ENCODE data around the gene ST3GAL6. TPM values are rescaled to one million over a fixed set of nuclear protein-coding genes. Genes with fewer than 3 reads are reported as not detected.
"Not testable (repeated sequence)": the region's sequence is repeated elsewhere in the genome, so short reads cannot be mapped to it uniquely, and the experiment has no call there.

Gene ST3GAL6
- total RNA-seq, 4 donors from 2014 or later: 1.6 to 6.6 (median 2.5) TPM

GRCh38 chr3:98824256-98824655 lies 61.1 kb downstream of the ST3GAL6 start:
- no peaks in the 10 kb centered on the region for H3K27me3 ChIP-seq
- H3K4me1 ChIP-seq: no peaks in the 10 kb centered on the region
- H3K27ac ChIP-seq: no peak overlapping the region
- no peak for DNase-seq
- H3K4me3 ChIP-seq: no peak overlapping the region
- H3K36me3 ChIP-seq: no peaks in the 10 kb centered on the region
- TF ChIP-seq, protein P1, sequence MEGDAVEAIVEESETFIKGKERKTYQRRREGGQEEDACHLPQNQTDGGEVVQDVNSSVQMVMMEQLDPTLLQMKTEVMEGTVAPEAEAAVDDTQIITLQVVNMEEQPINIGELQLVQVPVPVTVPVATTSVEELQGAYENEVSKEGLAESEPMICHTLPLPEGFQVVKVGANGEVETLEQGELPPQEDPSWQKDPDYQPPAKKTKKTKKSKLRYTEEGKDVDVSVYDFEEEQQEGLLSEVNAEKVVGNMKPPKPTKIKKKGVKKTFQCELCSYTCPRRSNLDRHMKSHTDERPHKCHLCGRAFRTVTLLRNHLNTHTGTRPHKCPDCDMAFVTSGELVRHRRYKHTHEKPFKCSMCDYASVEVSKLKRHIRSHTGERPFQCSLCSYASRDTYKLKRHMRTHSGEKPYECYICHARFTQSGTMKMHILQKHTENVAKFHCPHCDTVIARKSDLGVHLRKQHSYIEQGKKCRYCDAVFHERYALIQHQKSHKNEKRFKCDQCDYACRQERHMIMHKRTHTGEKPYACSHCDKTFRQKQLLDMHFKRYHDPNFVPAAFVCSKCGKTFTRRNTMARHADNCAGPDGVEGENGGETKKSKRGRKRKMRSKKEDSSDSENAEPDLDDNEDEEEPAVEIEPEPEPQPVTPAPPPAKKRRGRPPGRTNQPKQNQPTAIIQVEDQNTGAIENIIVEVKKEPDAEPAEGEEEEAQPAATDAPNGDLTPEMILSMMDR (IDR thresholded peaks at IDR 0.05): no peak
- TF ChIP-seq POLR2A (IDR thresholded peaks at IDR 0.05): no peak
- H3K9me3 ChIP-seq: no peaks in the 10 kb centered on the region

DNA sequence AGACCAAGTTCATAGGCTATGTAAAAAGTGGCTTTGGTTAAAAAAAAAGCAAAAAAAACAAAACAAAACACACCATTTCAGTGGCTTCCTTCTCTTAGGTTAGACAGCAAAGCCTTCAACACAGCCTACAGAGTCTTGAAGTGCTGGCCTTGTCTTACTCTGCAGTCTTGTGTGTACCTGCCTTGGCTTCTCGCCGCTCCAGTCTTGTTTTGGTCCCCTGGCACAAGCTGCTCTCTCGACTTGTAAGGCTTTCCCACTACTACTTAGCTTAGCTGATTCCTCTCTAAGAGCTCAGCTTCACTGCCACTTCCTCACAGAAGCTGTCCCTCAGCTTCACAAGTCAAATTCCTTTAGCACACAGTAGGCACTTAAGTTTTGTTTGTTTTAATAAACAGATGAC lies 63.0 kb downstream of the ST3GAL6 start:
- no peak for DNase-seq
- Histone ChIP-seq H3K4me3 (no peak overlapping the region), H3K27me3 (no peaks in the 10 kb centered on the region), H3K36me3 (no peaks in the 10 kb centered on the region), H3K4me1 (no peaks in the 10 kb centered on the region), H3K9me3 (peaks cover 0 to 4% (median 0%) of the 10 kb centered on the region in 4 donors), H3K27ac (no peak overlapping the region)
- TF ChIP-seq POLR2A (IDR thresholded peaks at IDR 0.05): no peak
- TF ChIP-seq, protein P1 (IDR thresholded peaks at IDR 0.05): no peak

DNA sequence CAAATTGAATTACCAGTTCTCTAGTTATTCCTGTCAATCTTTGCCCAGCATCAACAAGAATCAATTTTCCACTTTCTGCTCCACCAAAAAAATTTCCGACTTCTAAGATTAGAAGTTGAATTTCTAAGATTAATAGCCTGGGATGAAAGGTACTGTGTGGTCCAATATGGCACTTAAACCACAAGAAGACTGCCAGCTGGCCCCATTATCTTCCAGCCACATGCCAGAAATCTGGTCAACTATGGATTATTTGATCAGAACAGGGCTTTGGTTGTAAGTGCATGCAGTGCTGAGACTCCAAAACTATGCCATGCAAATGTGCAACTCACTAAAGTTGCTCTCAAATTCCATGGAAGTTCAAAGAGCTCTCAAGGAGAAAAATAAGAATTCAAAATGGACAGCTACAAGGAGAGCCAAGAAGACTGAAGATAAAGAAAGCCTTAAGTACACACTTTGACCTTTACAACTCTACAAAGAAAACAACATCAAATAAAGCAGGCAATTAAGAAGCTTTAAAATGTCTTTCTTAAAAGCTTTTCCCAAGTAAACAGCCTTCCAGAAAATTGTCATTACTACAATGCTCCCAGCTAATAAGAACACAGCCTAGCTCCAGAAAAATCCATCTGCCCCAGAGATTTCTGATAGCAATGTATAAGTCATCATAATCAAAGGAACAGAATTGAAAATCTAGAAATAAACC lies 64.2 kb downstream of the ST3GAL6 start:
- Histone ChIP-seq H3K4me3 (no peak overlapping the region), H3K27ac (no peak overlapping the region), H3K27me3 (no peaks in the 10 kb centered on the region), H3K4me1 (no peaks in the 10 kb centered on the region), H3K9me3 (peaks cover 0 to 4% (median 0%) of the 10 kb centered on the region in 4 donors), H3K36me3 (no peaks in the 10 kb centered on the region)
- TF ChIP-seq, protein P1 (IDR thresholded peaks at IDR 0.05): no peak
- TF ChIP-seq POLR2A (IDR thresholded peaks at IDR 0.05): no peak
- DNase-seq: no peak

DNA sequence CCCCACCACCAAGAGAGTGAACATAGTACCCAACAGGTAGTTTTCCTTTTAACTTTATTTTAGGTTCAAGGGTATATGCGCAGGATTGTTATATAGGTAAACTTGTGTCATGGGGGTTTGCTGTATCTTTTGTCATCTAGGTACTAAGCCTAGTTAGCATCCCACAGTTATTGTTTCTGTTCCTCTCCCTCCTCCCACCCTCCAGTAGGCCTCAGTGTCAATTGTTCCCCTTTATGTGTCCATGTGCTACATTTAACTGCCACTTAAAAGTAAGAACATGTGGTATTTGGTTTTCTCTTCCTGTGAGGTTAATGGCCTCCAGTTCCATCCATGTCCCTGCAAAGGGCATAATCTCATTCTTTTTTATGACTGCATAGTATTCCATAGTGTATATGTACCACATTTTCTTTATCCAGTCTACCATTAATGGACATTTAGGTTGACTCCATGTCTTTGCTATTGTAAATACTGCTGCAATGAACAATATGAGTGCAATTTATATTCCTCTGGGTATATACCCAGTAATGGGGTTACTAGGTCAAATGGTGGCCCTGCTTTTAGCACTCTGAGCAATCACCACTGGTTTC lies 66.2 kb downstream of the ST3GAL6 start:
- Histone ChIP-seq H3K4me1 (no peaks in the 10 kb centered on the region), H3K36me3 (no peaks in the 10 kb centered on the region), H3K9me3 (peaks cover 0 to 4% (median 0%) of the 10 kb centered on the region in 4 donors), H3K27me3 (no peaks in the 10 kb centered on the region), H3K27ac (no peak overlapping the region), H3K4me3 (no peak overlapping the region)
- DNase-seq: no peak
- no peak for TF ChIP-seq POLR2A (IDR thresholded peaks at IDR 0.05)
- TF ChIP-seq, protein P1 (IDR thresholded peaks at IDR 0.05): no peak

- not testable (repeated sequence) for H3K36me3 ChIP-seq, H3K27ac ChIP-seq, DNase-seq
Measured at GRCh38 chr3:98831060-98831459, 67.9 kb downstream of the ST3GAL6 start.

DNA sequence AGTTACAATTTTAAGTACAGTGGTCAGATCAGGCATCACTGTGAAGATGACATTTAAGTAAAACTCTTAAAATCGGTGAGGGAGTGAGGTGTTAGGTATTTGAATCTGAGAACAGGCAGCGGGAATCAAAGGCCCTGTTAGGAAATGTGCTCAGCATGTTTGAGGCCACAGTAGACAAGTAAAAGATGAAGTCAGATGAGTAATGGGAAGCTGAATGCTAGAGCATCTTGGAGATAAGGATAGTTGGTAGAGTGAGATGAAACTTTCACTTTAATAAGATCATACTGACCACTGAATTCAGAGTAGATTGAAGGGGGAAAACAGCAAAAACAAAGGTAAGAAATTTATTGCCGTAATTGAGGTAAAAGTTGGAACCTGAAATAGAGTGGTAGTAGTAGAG lies 76.7 kb downstream of the ST3GAL6 start:
- Histone ChIP-seq H3K27ac (no peak overlapping the region), H3K4me3 (no peak overlapping the region), H3K9me3 (no peaks in the 10 kb centered on the region), H3K27me3 (no peaks in the 10 kb centered on the region), H3K36me3 (no peaks in the 10 kb centered on the region), H3K4me1 (no peaks in the 10 kb centered on the region)
- DNase-seq: no peak
- TF ChIP-seq POLR2A (IDR thresholded peaks at IDR 0.05): no peak
- TF ChIP-seq, protein P1 (IDR thresholded peaks at IDR 0.05): no peak

More at GRCh38 chr3:98831060-98831459, 67.9 kb downstream of the ST3GAL6 start:
- H3K4me3 ChIP-seq, H3K9me3 ChIP-seq, H3K4me1 ChIP-seq, H3K27me3 ChIP-seq: not testable (repeated sequence)

All from Peyer's patch (tissue), 4 donors.